ENCODE measurements around the gene STRADB. TPM values are rescaled to one million over a fixed set of nuclear protein-coding genes. Genes with fewer than 3 reads are reported as not detected.

Gene STRADB
- total and polyA plus RNA-seq, 2 donors (not counting 3 experiments of a cell fraction or from before 2014, with no cell fraction given): 6.9 to 16.6 TPM

DNA sequence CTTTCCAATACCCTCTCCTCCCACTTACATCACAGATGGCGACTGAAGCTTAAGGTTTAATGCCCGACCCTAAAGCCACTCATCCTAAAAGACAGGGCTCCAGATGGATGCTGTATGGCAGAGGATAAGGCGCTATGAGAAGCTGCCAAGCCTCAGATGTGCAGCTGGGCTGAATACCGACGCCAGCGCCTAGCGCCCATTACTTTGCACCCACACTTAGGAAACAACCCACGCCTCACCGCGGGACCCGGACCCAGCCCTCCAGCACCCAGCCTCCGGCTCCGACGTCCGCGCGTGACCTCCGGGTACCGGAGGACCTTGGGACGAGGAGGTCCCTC lies 617 bp upstream of the STRADB start:
- Histone ChIP-seq H3K4me2 (ENCODE audit: insufficient read depth, low read length) (peak overlapping the region; percentile 86), H3K9me1 (replicated peaks; ENCODE audit: control insufficient read depth, extremely low read depth, insufficient read depth, low read length) (no peaks in the 10 kb centered on the region), H3K4me3 (replicated peaks in 1 of 3; ENCODE audit: insufficient read depth in 1 of 3, low read depth in 1 of 3, low read length in 3 of 3) (peak overlapping the region; percentile 86 to 91 (median 90)), H3K36me3 (ENCODE audit: control insufficient read depth in 2 of 2, extremely low read depth in 1 of 2, insufficient read depth in 2 of 2, low read length in 2 of 2) (no peaks in the 10 kb centered on the region), H3K4me1 (ENCODE audit: control insufficient read depth, extremely low read depth, insufficient read depth, low read length) (peaks cover 7% of the 10 kb centered on the region), H3K79me2 (ENCODE audit: control insufficient read depth, insufficient read depth, low read length) (peaks cover 17% of the 10 kb centered on the region), H3K27me3 (ENCODE audit: control insufficient read depth in 2 of 2, insufficient read depth in 2 of 2, low read length in 2 of 2) (no peaks in the 10 kb centered on the region), H3K27ac (ENCODE audit: insufficient read depth, low read depth, low read length) (peak overlapping the region; percentile 62), H3K9me3 (replicated peaks; ENCODE audit: control insufficient read depth, insufficient read depth, low read length) (no peaks in the 10 kb centered on the region), H3K9ac (replicated peaks; ENCODE audit: extremely low read depth, insufficient read depth, low read length) (peak overlapping the region; percentile 71), H4K20me1 (replicated peaks; ENCODE audit: control insufficient read depth, extremely low read depth, insufficient read depth, low read length) (no peaks in the 10 kb centered on the region), H2AFZ (ENCODE audit: low read depth, low read length) (peak overlapping the region; percentile 88)
- DNase-seq (ENCODE audit: low read depth, low spot score) (no peak), FAIRE-seq (no peak)
- TSS peak; percentile 48 for BruUV-seq (replicated peaks)
- intact Hi-C loops (cut with micrococcal nuclease) (loop anchor here (1.0 to 5.0 kb wide), 11 partner anchors 19 to 330 kb away; partner anchors contain the start of genes ALS2, MPP4 and TMEM237), dilution Hi-C loops (cut with MboI; ENCODE audit: extremely low pct_ligation_motif_present, low sequenced_read_pairs) (no loop called here)
- TF ChIP-seq, protein P1, sequence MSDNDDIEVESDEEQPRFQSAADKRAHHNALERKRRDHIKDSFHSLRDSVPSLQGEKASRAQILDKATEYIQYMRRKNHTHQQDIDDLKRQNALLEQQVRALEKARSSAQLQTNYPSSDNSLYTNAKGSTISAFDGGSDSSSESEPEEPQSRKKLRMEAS (IDR thresholded peaks at IDR 0.05; ENCODE audit: insufficient read depth, insufficient read length): no peak
- TF ChIP-seq GATA2 (IDR thresholded peaks at IDR 0.05; ENCODE audit: insufficient read depth, insufficient read length, low read depth, low read length): no peak
- POLR2A ChIA-PET: interaction anchor here (1.0 kb wide), 1 partner anchor 231 kb away, joined by 3 read pairs; no protein-coding TSS in a partner anchor
- CTCF ChIA-PET: interaction anchor here (0.6 to 2.7 kb wide), 18 partner anchors 11 to 727 kb away, joined by 3 to 21 read pairs (median 4); partner anchors contain the start of gene CASP10

DNA sequence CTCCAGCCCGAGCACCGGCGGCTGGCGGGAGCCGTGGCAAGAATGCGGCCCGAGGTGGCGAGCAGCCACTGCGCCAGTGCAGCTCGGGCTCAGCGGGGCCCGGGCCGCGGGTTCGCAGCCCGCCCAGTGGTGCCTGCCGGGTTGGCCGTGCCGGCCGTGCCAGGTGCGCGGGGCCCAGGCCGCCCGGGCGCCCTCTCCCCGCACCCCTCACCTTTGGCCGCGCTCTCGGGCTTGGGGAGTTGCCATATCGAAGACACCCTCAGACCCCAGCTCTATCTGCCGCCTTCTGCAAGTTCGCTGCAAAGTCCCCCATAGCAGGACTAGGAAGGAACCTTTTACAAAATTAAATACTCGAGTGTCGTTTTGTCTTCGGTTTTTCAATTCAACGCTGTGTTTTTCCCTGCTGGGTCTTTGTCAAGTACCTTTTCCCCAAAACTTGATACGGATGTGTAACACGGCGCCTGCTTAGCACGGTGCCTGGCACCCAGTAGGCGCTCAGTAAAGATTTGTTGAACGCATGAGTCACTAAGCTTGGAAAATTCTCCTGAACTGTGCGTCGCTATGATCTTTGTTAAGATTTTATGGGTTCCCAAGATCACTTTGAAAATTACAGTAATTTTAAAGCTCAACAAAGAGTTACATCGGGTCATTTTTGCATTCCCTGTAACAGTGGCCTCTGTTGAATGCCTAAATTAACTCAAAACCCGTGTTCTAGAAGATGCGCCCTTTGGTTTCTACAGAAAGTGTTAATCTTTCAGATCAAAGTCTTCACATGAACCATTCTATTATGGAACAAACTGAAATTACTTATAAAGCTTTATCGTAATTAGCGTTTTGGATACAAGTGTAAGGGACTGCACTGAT lies 750 bp downstream of the STRADB start:
- H3K9me1 ChIP-seq (replicated peaks; ENCODE audit: control insufficient read depth, extremely low read depth, insufficient read depth, low read length): no peaks in the 10 kb centered on the region
- FAIRE-seq (peak; percentile 70), DNase-seq (ENCODE audit: low read depth, low spot score) (peak; percentile 4)
- H4K20me1 ChIP-seq (replicated peaks; ENCODE audit: control insufficient read depth, extremely low read depth, insufficient read depth, low read length): no peaks in the 10 kb centered on the region
- no peaks in the 10 kb centered on the region for H3K9me3 ChIP-seq (replicated peaks; ENCODE audit: control insufficient read depth, insufficient read depth, low read length)
- H3K4me2 ChIP-seq (ENCODE audit: insufficient read depth, low read length): peak overlapping the region; percentile 75
- no peaks in the 10 kb centered on the region for H3K27me3 ChIP-seq (ENCODE audit: control insufficient read depth in 2 of 2, insufficient read depth in 2 of 2, low read length in 2 of 2)
- no peaks in the 10 kb centered on the region for H3K36me3 ChIP-seq (ENCODE audit: control insufficient read depth in 2 of 2, extremely low read depth in 1 of 2, insufficient read depth in 2 of 2, low read length in 2 of 2)
- peak overlapping the region; percentile 86 to 91 (median 90) for H3K4me3 ChIP-seq (replicated peaks in 1 of 3; ENCODE audit: insufficient read depth in 1 of 3, low read depth in 1 of 3, low read length in 3 of 3)
- BruUV-seq (replicated peaks): TSS peak; percentile 38
- H3K79me2 ChIP-seq (ENCODE audit: control insufficient read depth, insufficient read depth, low read length): peaks cover 14% of the 10 kb centered on the region
- ChIA-PET CTCF (interaction anchor here (0.6 to 2.7 kb wide), 17 partner anchors 12 to 726 kb away, joined by 3 to 21 read pairs (median 4); partner anchors contain the start of gene CASP10), POLR2A (interaction anchor here (0.5 to 1.0 kb wide), 3 partner anchors 182 to 525 kb away, joined by 3 read pairs; no protein-coding TSS in a partner anchor)
- dilution Hi-C loops (cut with MboI; ENCODE audit: extremely low pct_ligation_motif_present, low sequenced_read_pairs): no loop called here
- peaks cover 7% of the 10 kb centered on the region for H3K4me1 ChIP-seq (ENCODE audit: control insufficient read depth, extremely low read depth, insufficient read depth, low read length)
- intact Hi-C loops (cut with micrococcal nuclease): loop anchor here (5.0 kb wide), 1 partner anchor 280 kb away; no protein-coding TSS in a partner anchor
- H3K9ac ChIP-seq (replicated peaks; ENCODE audit: extremely low read depth, insufficient read depth, low read length): peak overlapping the region; percentile 38
- no peak for TF ChIP-seq POLR2A (IDR thresholded peaks at IDR 0.05; ENCODE audit: low read depth, low read length)
- TF ChIP-seq MYC (IDR thresholded peaks at IDR 0.05; ENCODE audit: low read depth, low read length): no peak
- TF ChIP-seq, protein P2, sequence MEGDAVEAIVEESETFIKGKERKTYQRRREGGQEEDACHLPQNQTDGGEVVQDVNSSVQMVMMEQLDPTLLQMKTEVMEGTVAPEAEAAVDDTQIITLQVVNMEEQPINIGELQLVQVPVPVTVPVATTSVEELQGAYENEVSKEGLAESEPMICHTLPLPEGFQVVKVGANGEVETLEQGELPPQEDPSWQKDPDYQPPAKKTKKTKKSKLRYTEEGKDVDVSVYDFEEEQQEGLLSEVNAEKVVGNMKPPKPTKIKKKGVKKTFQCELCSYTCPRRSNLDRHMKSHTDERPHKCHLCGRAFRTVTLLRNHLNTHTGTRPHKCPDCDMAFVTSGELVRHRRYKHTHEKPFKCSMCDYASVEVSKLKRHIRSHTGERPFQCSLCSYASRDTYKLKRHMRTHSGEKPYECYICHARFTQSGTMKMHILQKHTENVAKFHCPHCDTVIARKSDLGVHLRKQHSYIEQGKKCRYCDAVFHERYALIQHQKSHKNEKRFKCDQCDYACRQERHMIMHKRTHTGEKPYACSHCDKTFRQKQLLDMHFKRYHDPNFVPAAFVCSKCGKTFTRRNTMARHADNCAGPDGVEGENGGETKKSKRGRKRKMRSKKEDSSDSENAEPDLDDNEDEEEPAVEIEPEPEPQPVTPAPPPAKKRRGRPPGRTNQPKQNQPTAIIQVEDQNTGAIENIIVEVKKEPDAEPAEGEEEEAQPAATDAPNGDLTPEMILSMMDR (IDR thresholded peaks at IDR 0.05; ENCODE audit: extremely low read depth in 1 of 2, insufficient read depth in 1 of 2, low read depth in 1 of 2, low read length in 2 of 2): no peak
- no peak for TF ChIP-seq FOS (IDR thresholded peaks at IDR 0.05; ENCODE audit: borderline replicate concordance, insufficient read depth, low read length)
- TF ChIP-seq, protein P1 (IDR thresholded peaks at IDR 0.05; ENCODE audit: insufficient read depth, insufficient read length): no peak
- no peak for TF ChIP-seq EZH2 (IDR thresholded peaks at IDR 0.05; ENCODE audit: borderline replicate concordance, low read depth, low read length, severe bottlenecking)
- TF ChIP-seq POLR2AphosphoS5 (IDR thresholded peaks at IDR 0.05; ENCODE audit: insufficient read depth, low read depth, low read length): no peak
- TF ChIP-seq JUN (IDR thresholded peaks at IDR 0.05; ENCODE audit: borderline replicate concordance, insufficient read depth, insufficient read length, low read depth): no peak
- TF ChIP-seq GATA2 (IDR thresholded peaks at IDR 0.05; ENCODE audit: insufficient read depth, insufficient read length, low read depth, low read length): no peak
- H3K27ac ChIP-seq (ENCODE audit: insufficient read depth, low read depth, low read length): peak overlapping the region; percentile 62
- H2AFZ ChIP-seq (ENCODE audit: low read depth, low read length): peak overlapping the region; percentile 88

Measured in endothelial cell of umbilical vein (primary cell).